Psoas muscle (tissue), 8 donors: ENCODE measurements around the gene KRTAP1-4. TPM values are rescaled to one million over a fixed set of nuclear protein-coding genes. Genes with fewer than 3 reads are reported as not detected.
A peak's percentile ranks its signal among the peaks of the same experiment; 100 is the strongest.

Experiments
- ATAC-seq, 4 donors: fragments of 200-7000 bp; cut with Tn5 transposase; one replicate each; pipeline ENCODE4 v1.9.1; 2020; ENCODE audit warnings: moderate library complexity in 3 of 4, mild to moderate bottlenecking in 2 of 4
- DNase-seq, 2 donors: peaks; one replicate each; pipeline ENCODE4 v3.0.0-alpha.2; 2020
- H3K27ac ChIP-seq: fragments of 200-600 bp; one replicate; pipeline ENCODE4 v1.8.0; 2022
- H3K27me3 ChIP-seq, 3 donors: fragments of 200-600 bp in 1 of 3; one replicate each; pipeline versions ENCODE4 v1.6.1 to v1.8.0; 2013 to 2022; ENCODE audit warnings: low read length in 2 of 3, mild to moderate bottlenecking in 2 of 3, moderate library complexity in 1 of 3; ENCODE audit not compliant: insufficient read depth in 3 of 3
- H3K36me3 ChIP-seq, 2 donors: fragments of 200-600 bp in 1 of 2; one replicate each; pipeline versions ENCODE4 v1.6.1 to v1.8.0; 2013 to 2022; ENCODE audit warnings: low read depth in 1 of 2, mild to moderate bottlenecking in 1 of 2, moderate library complexity in 1 of 2; ENCODE audit not compliant: insufficient read depth in 1 of 2
- H3K4me1 ChIP-seq: fragments of 200-600 bp; one replicate; pipeline ENCODE4 v1.8.0; 2022
- H3K4me3 ChIP-seq: fragments of 200-600 bp; one replicate; pipeline ENCODE4 v1.8.0; 2022; ENCODE audit warnings: mild to moderate bottlenecking
- H3K9me3 ChIP-seq: fragments of 200-600 bp; one replicate; pipeline ENCODE4 v1.8.0; 2022
- CTCF ChIP-seq: fragments of 200-600 bp; IDR thresholded peaks from one replicate; pipeline ENCODE4 v1.8.0; 2022; ENCODE audit warnings: antibody characterized with exemption
- WGBS, 3 donors: extraction: QIAGEN DNeasy Blood & Tissue Kit; methylation state at CpG; one replicate each; pipeline versions ENCODE4 v1.1.6 to v1.1.7; 2013; 5-methylcytosine and 5-hydroxymethylcytosine counted together
- intact Hi-C, 2 donors: fragments of 100-400 bp; cut with DNase I; formaldehyde crosslinking; loops; one replicate each; pipeline versions ENCODE4 v1.11.0 to v1.14.2; 2022
- polyA plus RNA-seq, 3 donors: library from polyadenylated mRNA; stranded (reverse); fragments of 200-250 nt; gene quantifications; one replicate each; pipeline ENCODE4 v1.2.3, GENCODE V29; 2013
- total RNA-seq, 4 donors: library from RNA; stranded (reverse); fragmentation: NEBNext Ultra II Directional in 2 of 4; extraction: Animal tissue kit (Norgen Biotek cat#: 25700) in 2 of 4; gene quantifications; one replicate each; pipeline versions ENCODE4 v1.2.1 to v1.2.4, GENCODE V29; 2021 to 2023
- donor health status: healthy with polysubstance abuse.
- donor health status: DM: no; HTN: no; CAD: no; lungs with moderate emphysema.
- donor health status: Bipolar disorder and iron deficiency.
- donor health status: healthy.
- donor health status: DM: yes; HTN: yes; CAD: no.
- donor health status: DM: no; HTN: no; CAD: no.
- donor health status: DM: no; HTN: no; CAD: no.
- donor health status: DM: yes; HTN: yes; CAD: no.

KRTAP1-4 gene
- total and polyA plus RNA-seq, 7 donors: not detected

GRCh38 chr17:40980117-40980516, 49.9 kb downstream of the KRTAP1-4 start:
- intact Hi-C loops: no loop called here
- no peaks in the 10 kb centered on the region for H3K27me3 ChIP-seq
- H3K27ac ChIP-seq: peak overlapping the region; percentile 56
- no peaks in the 10 kb centered on the region for H3K9me3 ChIP-seq
- no peak for TF ChIP-seq CTCF
- ATAC-seq (no peak), DNase-seq (no peak)
- H3K36me3 ChIP-seq: no peaks in the 10 kb centered on the region
- H3K4me3 ChIP-seq: no peak overlapping the region
- peaks cover 6% of the 10 kb centered on the region for H3K4me1 ChIP-seq
- 81 to 88% (median 81%) methylated on average over 3 of the region's 3 CpGs for WGBS, 3 donors

Other genes with a start within 250 kb of the KRTAP1-4 start
Only the 30 nearest of the 38 such genes appear.
- gene KRT12, start 163.0 kb downstream of the KRTAP1-4 start, total RNA-seq: not detected
- gene KRT12, start 163.0 kb downstream of the KRTAP1-4 start, polyA plus RNA-seq: not detected
- under 1 TPM in 1 of 4 donors, not detected in 3; 0.21 TPM for gene KRT20, start 145.0 kb downstream of the KRTAP1-4 start, total RNA-seq
- gene KRT20, start 145.0 kb downstream of the KRTAP1-4 start, polyA plus RNA-seq: under 1 TPM in 2 of 3 donors, not detected in 1; 0.08 to 0.35 TPM
- 1 to 10 TPM in 1 of 4 donors, under 1 TPM in 1, not detected in 2; 0.25 to 1.5 TPM for gene KRT23, start 92.5 kb downstream of the KRTAP1-4 start, total RNA-seq
- gene KRT23, start 92.5 kb downstream of the KRTAP1-4 start, polyA plus RNA-seq: under 1 TPM in 1 of 3 donors, not detected in 2; 0.03 TPM
- not detected for gene KRT39, start 63.2 kb downstream of the KRTAP1-4 start, total RNA-seq
- gene KRT39, start 63.2 kb downstream of the KRTAP1-4 start, polyA plus RNA-seq: not detected
- gene KRT40, start 45.9 kb downstream of the KRTAP1-4 start, total RNA-seq: not detected
- gene KRT40, start 45.9 kb downstream of the KRTAP1-4 start, polyA plus RNA-seq: not detected
- not detected for gene KRTAP3-3, start 36.0 kb downstream of the KRTAP1-4 start, total RNA-seq
- not detected for gene KRTAP3-3, start 36.0 kb downstream of the KRTAP1-4 start, polyA plus RNA-seq
- not detected for gene KRTAP3-2, start 30.3 kb downstream of the KRTAP1-4 start, total RNA-seq
- not detected for gene KRTAP3-2, start 30.3 kb downstream of the KRTAP1-4 start, polyA plus RNA-seq
- gene KRTAP3-1, start 21.1 kb downstream of the KRTAP1-4 start, total RNA-seq: not detected
- gene KRTAP3-1, start 21.1 kb downstream of the KRTAP1-4 start, polyA plus RNA-seq: not detected
- gene KRTAP1-5, start 3.0 kb downstream of the KRTAP1-4 start, total RNA-seq: not detected
- not detected for gene KRTAP1-5, start 3.0 kb downstream of the KRTAP1-4 start, polyA plus RNA-seq
- not detected for gene KRTAP1-3, start 4.7 kb upstream of the KRTAP1-4 start, total RNA-seq
- gene KRTAP1-3, start 4.7 kb upstream of the KRTAP1-4 start, polyA plus RNA-seq: not detected
- not detected for gene KRTAP1-1, start 11.3 kb upstream of the KRTAP1-4 start, total RNA-seq
- not detected for gene KRTAP1-1, start 11.3 kb upstream of the KRTAP1-4 start, polyA plus RNA-seq
- not detected for gene KRTAP2-1, start 17.1 kb upstream of the KRTAP1-4 start, total RNA-seq
- not detected for gene KRTAP2-1, start 17.1 kb upstream of the KRTAP1-4 start, polyA plus RNA-seq
- not detected for gene KRTAP2-2, start 25.0 kb upstream of the KRTAP1-4 start, total RNA-seq
- not detected for gene KRTAP2-2, start 25.0 kb upstream of the KRTAP1-4 start, polyA plus RNA-seq
- gene KRTAP2-3, start 29.9 kb upstream of the KRTAP1-4 start, total RNA-seq: not detected
- not detected for gene KRTAP2-3, start 29.9 kb upstream of the KRTAP1-4 start, polyA plus RNA-seq
- not detected for gene KRTAP2-4, start 35.7 kb upstream of the KRTAP1-4 start, total RNA-seq
- not detected for gene KRTAP2-4, start 35.7 kb upstream of the KRTAP1-4 start, polyA plus RNA-seq
- not detected for gene KRTAP4-7, start 54.0 kb upstream of the KRTAP1-4 start, total RNA-seq
- gene KRTAP4-7, start 54.0 kb upstream of the KRTAP1-4 start, polyA plus RNA-seq: not detected
- not detected for gene KRTAP4-8, start 67.9 kb upstream of the KRTAP1-4 start, total RNA-seq
- not detected for gene KRTAP4-8, start 67.9 kb upstream of the KRTAP1-4 start, polyA plus RNA-seq
- gene KRTAP4-16, start 72.0 kb upstream of the KRTAP1-4 start, total RNA-seq: not detected
- not detected for gene KRTAP4-16, start 72.0 kb upstream of the KRTAP1-4 start, polyA plus RNA-seq
- gene KRTAP4-9, start 75.2 kb upstream of the KRTAP1-4 start, total RNA-seq: not detected
- gene KRTAP4-9, start 75.2 kb upstream of the KRTAP1-4 start, polyA plus RNA-seq: not detected
- gene KRTAP4-11, start 88.2 kb upstream of the KRTAP1-4 start, total RNA-seq: not detected
- gene KRTAP4-11, start 88.2 kb upstream of the KRTAP1-4 start, polyA plus RNA-seq: not detected
- gene KRTAP4-12, start 94.0 kb upstream of the KRTAP1-4 start, total RNA-seq: not detected
- gene KRTAP4-12, start 94.0 kb upstream of the KRTAP1-4 start, polyA plus RNA-seq: not detected
- not detected for gene KRTAP4-6, start 110.3 kb upstream of the KRTAP1-4 start, total RNA-seq
- not detected for gene KRTAP4-6, start 110.3 kb upstream of the KRTAP1-4 start, polyA plus RNA-seq
- not detected for gene KRTAP4-5, start 119.6 kb upstream of the KRTAP1-4 start, total RNA-seq
- not detected for gene KRTAP4-5, start 119.6 kb upstream of the KRTAP1-4 start, polyA plus RNA-seq
- not detected for gene KRTAP4-4, start 130.6 kb upstream of the KRTAP1-4 start, total RNA-seq
- not detected for gene KRTAP4-4, start 130.6 kb upstream of the KRTAP1-4 start, polyA plus RNA-seq
- not detected for gene KRTAP4-3, start 138.0 kb upstream of the KRTAP1-4 start, total RNA-seq
- gene KRTAP4-3, start 138.0 kb upstream of the KRTAP1-4 start, polyA plus RNA-seq: not detected
- not detected for gene KRTAP4-2, start 148.0 kb upstream of the KRTAP1-4 start, total RNA-seq
- gene KRTAP4-2, start 148.0 kb upstream of the KRTAP1-4 start, polyA plus RNA-seq: not detected
- gene KRTAP4-1, start 154.7 kb upstream of the KRTAP1-4 start, total RNA-seq: not detected
- not detected for gene KRTAP4-1, start 154.7 kb upstream of the KRTAP1-4 start, polyA plus RNA-seq
- gene KRTAP9-1, start 159.7 kb upstream of the KRTAP1-4 start, total RNA-seq: not detected
- gene KRTAP9-1, start 159.7 kb upstream of the KRTAP1-4 start, polyA plus RNA-seq: not detected
- gene KRTAP9-2, start 196.5 kb upstream of the KRTAP1-4 start, total RNA-seq: not detected
- not detected for gene KRTAP9-2, start 196.5 kb upstream of the KRTAP1-4 start, polyA plus RNA-seq
- gene KRTAP9-3, start 202.3 kb upstream of the KRTAP1-4 start, total RNA-seq: not detected
- not detected for gene KRTAP9-3, start 202.3 kb upstream of the KRTAP1-4 start, polyA plus RNA-seq